Neutrophil (primary cell): ENCODE results near the gene SLC6A8.

ENCODE experiments used
- H3K27ac ChIP-seq: fragments of 200-600 bp; sonication (generic); 2 replicates; pipeline ENCODE4 v1.5.1; 2016; ENCODE audit warnings: mild to moderate bottlenecking, moderate library complexity
- H3K27me3 ChIP-seq: fragments of 200-600 bp; sonication (generic); 2 replicates; pipeline ENCODE4 v1.6.0; 2016; ENCODE audit warnings: mild to moderate bottlenecking
- H3K36me3 ChIP-seq: fragments of 200-600 bp; sonication (generic); 2 replicates; pipeline ENCODE4 v1.5.1; 2017
- H3K4me1 ChIP-seq, 2 experiments: fragments of 200-600 bp in 1 of 2; sonication (generic) in 1 of 2; 1 replicate in 1 of 2; 2 replicates in 1 of 2; pipeline versions ENCODE4 v1.5.1 to v1.6.1; 2013 to 2016; ENCODE audit warnings: low read depth in 1 of 2, low read length in 1 of 2, mild to moderate bottlenecking in 1 of 2, moderate library complexity in 1 of 2; ENCODE audit not compliant: control insufficient read depth in 1 of 2, insufficient read depth in 1 of 2
- H3K4me3 ChIP-seq, 2 experiments: fragments of 200-600 bp in 1 of 2; sonication (generic) in 1 of 2; 1 replicate in 1 of 2; 2 replicates in 1 of 2; pipeline ENCODE4 v1.5.1; 2013 to 2016; ENCODE audit warnings: low read depth in 1 of 2, low read length in 1 of 2, mild to moderate bottlenecking in 1 of 2, moderate library complexity in 1 of 2
- H3K9me3 ChIP-seq: fragments of 200-600 bp; sonication (generic); 2 replicates; pipeline ENCODE4 v1.5.1; 2016
- CTCF ChIP-seq: fragments of 200-600 bp; sonication (generic); IDR thresholded peaks from 2 replicates; pipeline ENCODE4 v1.5.1; 2016; ENCODE audit warnings: antibody characterized with exemption

SLC6A8 gene

GRCh38 chrX:153734871-153735270, 47.1 kb downstream of the SLC6A8 start:
- TF ChIP-seq CTCF: no peak
- H3K27ac ChIP-seq: no peak overlapping the region
- no peaks in the 10 kb centered on the region for H3K4me1 ChIP-seq
- H3K9me3 ChIP-seq: no peaks in the 10 kb centered on the region
- H3K4me3 ChIP-seq: no peak overlapping the region
- peaks cover 40% of the 10 kb centered on the region for H3K36me3 ChIP-seq
- H3K27me3 ChIP-seq: no peaks in the 10 kb centered on the region

DNA sequence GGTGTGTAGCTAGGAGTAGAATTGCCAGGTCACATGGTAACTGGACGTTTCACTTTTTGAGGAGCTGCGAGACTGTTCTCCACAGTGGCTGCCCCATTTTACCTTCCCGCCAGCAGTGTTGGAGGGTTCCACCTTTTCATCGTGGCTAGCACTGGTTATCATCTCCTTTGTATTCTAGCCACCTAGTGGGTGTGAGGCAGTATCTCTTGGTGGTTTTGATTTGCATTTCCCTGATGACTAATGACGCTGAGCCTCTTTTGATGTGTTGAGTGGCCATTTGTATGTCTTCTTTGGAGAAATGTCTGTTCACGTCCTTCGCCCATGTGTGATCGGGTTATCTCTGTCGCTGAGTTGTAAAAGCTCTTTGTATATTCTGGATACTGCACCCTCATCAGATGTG, 47.5 kb downstream of the SLC6A8 start:
- Histone ChIP-seq H3K4me1 (no peaks in the 10 kb centered on the region), H3K36me3 (peaks cover 44% of the 10 kb centered on the region), H3K27ac (no peak overlapping the region), H3K27me3 (no peaks in the 10 kb centered on the region), H3K4me3 (no peak overlapping the region), H3K9me3 (no peaks in the 10 kb centered on the region)
- TF ChIP-seq CTCF: no peak

DNA sequence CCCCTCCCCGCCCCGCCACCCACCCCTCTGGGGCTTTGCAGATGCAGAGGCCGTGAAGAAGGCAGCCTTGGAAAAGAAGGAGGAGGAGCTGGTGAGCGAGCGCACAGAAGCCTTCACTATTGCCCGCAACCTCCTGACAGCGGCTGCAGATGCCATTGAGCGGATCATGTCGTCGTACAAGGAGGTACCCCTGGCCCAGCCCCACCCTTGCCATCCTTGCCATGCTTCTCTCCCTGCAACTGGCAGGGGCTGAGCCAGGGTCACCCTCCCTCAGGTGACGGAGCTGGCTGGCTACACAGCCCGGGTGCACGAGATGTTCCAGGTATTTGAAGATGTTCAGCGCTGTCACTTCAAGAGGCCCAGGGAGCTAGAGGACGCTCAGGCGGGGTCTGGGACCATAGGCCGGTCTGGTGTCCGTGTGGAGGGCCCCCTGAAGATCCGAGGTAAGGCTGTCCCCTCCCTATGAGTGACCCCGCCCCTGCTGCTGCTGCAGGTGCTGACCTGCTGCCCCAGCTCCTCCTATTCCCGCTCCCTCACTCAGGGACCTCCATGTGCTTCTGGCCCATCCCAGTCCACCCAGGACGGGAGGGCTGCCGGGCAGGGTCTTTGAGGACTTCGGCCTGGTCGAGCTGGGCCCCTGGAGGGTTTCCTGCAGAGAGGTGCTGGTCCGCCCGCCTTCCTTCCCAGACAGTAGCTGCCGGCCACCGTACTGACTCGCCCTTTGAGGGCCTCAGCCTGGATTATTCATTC, 48.5 kb downstream of the SLC6A8 start:
- H3K9me3 ChIP-seq: no peaks in the 10 kb centered on the region
- no peak overlapping the region for H3K4me3 ChIP-seq
- TF ChIP-seq CTCF: no peak

GRCh38 chrX:153736871-153737441, 49.2 kb downstream of the SLC6A8 start:
- Histone ChIP-seq H3K4me1 (no peaks in the 10 kb centered on the region), H3K9me3 (no peaks in the 10 kb centered on the region), H3K36me3 (peaks cover 61% of the 10 kb centered on the region), H3K27ac (no peak overlapping the region), H3K27me3 (no peaks in the 10 kb centered on the region), H3K4me3 (no peak overlapping the region)
- no peak for TF ChIP-seq CTCF

More for the DNA sequence above, 48.5 kb downstream of the SLC6A8 start:
- Histone ChIP-seq H3K27ac (no peak overlapping the region), H3K36me3 (peaks cover 54% of the 10 kb centered on the region), H3K27me3 (no peaks in the 10 kb centered on the region), H3K4me1 (no peaks in the 10 kb centered on the region)

- H3K4me3 ChIP-seq: no peak overlapping the region
- TF ChIP-seq CTCF: no peak
- peaks cover 70% of the 10 kb centered on the region for H3K36me3 ChIP-seq
- no peak overlapping the region for H3K27ac ChIP-seq
- no peaks in the 10 kb centered on the region for H3K9me3 ChIP-seq
- H3K27me3 ChIP-seq: no peaks in the 10 kb centered on the region
- no peaks in the 10 kb centered on the region for H3K4me1 ChIP-seq
Measured at GRCh38 chrX:153738056-153738605, 50.4 kb downstream of the SLC6A8 start.
